ENCODE measurements around the gene DPP4. TPM values are rescaled to one million over a fixed set of nuclear protein-coding genes. Genes with fewer than 3 reads are reported as not detected.

Gene DPP4
- 13.3 and 83.8 TPM in 2 replicates for total RNA-seq

DNA sequence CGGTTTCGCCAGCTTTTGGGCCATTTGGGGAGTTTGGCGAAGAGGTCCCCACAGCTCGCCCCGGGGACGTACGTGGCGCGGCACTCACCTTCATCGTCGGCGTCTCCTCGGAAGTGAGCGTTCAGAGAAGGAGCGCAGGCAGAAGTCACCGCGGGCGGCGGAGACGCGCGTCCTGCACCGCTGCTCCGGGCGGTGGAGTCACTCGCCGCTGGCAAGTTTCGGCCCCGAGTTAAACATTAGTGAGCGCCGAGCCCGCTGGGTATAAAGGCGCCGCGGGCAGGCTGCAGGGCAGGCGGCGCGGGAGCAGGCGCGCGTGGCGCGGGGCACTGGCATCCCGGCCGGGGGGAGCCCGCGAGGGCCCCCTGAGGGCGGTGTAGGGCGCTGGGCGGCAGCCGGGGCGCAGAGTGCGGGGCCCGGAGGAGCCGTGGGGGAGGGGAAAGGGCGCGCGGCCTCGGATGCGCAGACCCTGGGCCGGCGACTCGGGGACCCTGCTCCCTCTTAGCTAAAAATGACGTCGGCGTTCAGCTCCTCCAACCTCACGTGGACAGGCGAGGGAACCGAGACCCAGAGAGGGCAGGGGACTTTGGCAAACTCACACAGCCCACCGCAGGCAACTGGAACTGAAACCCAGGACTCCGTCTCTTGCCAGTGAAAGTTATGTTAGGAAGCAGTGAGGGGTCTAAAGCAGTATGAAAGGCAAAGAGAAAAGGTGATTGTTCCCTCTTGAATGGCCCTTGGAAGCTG, at the start of gene DPP4:
Gene DPP4 (minus strand): TSS at position 328 of the 744 bp plus-strand sequence. CDS start 234 bp downstream, at position 94.

Other genes starting within 250 kb of the DPP4 start
- not detected in 2 replicates for gene GCG, start 78.0 kb upstream of the DPP4 start, total RNA-seq
- gene FAP, start 169.2 kb upstream of the DPP4 start, total RNA-seq, result 15.5 and 118 TPM in 2 replicates
- 6.4 and 6.9 TPM in 2 replicates for gene IFIH1, start 244.5 kb upstream of the DPP4 start, total RNA-seq

Data from epithelial cell of alveolus of lung (primary cell).